ENCODE measurements around the gene SELENOF. TPM values are rescaled to one million over a fixed set of nuclear protein-coding genes. Genes with fewer than 3 reads are reported as not detected.

The SELENOF gene
- total and polyA plus RNA-seq, 2 of the 13 experiments (the other 11 are each of a cell fraction or from before 2014, with no cell fraction given): 133 to 163 TPM

- TF ChIP-seq TRAFD1 (CRISPR knock-in tag; IDR thresholded peaks at IDR 0.05; ENCODE audit: borderline replicate concordance) (no peak), NKX3-1 (CRISPR knock-in tag; IDR thresholded peaks at IDR 0.05) (0 out of 2 replicates have a peak, but pooled peaks have one; percentile 33), HNF4G (IDR thresholded peaks at IDR 0.05; ENCODE audit: borderline replicate concordance, low read depth, low read length) (0 out of 2 replicates have a peak, but pooled peaks have one; percentile 12), HNF4G (CRISPR knock-in tag; IDR thresholded peaks at IDR 0.05; ENCODE audit: borderline replicate concordance, low read depth) (no peak), DR1 (CRISPR knock-in tag; IDR thresholded peaks at IDR 0.05) (no peak), KDM5B (CRISPR knock-in tag; IDR thresholded peaks at IDR 0.05; ENCODE audit: borderline replicate concordance) (no peak), GRHL1 (CRISPR knock-in tag; conservative IDR thresholded peaks at IDR 0.05) (no peak)
Measured at GRCh38 chr1:86933562-86934377, 19.8 kb upstream of the SELENOF start (continued).

GRCh38 chr1:86933051-86933450, 19.1 kb upstream of the SELENOF start:
- POLR2A ChIA-PET: interaction anchor here (0.6 to 4.6 kb wide), 3 partner anchors 19 to 159 kb away, joined by 4 to 65 read pairs (median 12); partner anchors contain the start of genes HS2ST1 and SELENOF
- BruUV-seq (replicated peaks): no TSS peak

More at GRCh38 chr1:86933051-86933450, 19.1 kb upstream of the SELENOF start:
- no peaks in the 10 kb centered on the region for H4K20me1 ChIP-seq (ENCODE audit: insufficient read depth, low read length)
- H3K36me3 ChIP-seq (replicated peaks in 1 of 2; ENCODE audit: control insufficient read depth in 1 of 2, insufficient read depth in 2 of 2, low read length in 2 of 2): no peaks in the 10 kb centered on the region
- in situ Hi-C loops (cut with HindIII; ENCODE audit: extremely low pct_ligation_motif_present, low pct_unique_long_range_greater_than_20kb) (no loop called here), intact Hi-C loops (cut with micrococcal nuclease; ENCODE audit: unreplicated experiment) (no loop called here)
- WGBS (ENCODE audit: low lambda C conversion rate): 55% methylated on average over 3 of the region's 3 CpGs
- CTCF ChIA-PET (ENCODE audit: low intra/inter-chr PET ratio, low total read pairs): no interaction called here
- H3K79me2 ChIP-seq (ENCODE audit: insufficient read depth, low read length): peaks cover 100% of the 10 kb centered on the region
- H3K4me2 ChIP-seq (ENCODE audit: low read depth, low read length): peak overlapping the region; percentile 89
- H2AFZ ChIP-seq (ENCODE audit: low read length): peak overlapping the region; percentile 56
- DNase-seq (ENCODE audit: low spot score) (no peak), FAIRE-seq (no peak), ATAC-seq (no peak)
- peaks cover 60% of the 10 kb centered on the region for H3K4me1 ChIP-seq (ENCODE audit: insufficient read depth, low read length)
- no peaks in the 10 kb centered on the region for H3K27me3 ChIP-seq (ENCODE audit: control insufficient read depth in 1 of 2, insufficient read depth in 2 of 2, low read length in 2 of 2)
- H3K9me3 ChIP-seq (ENCODE audit: low read length): no peaks in the 10 kb centered on the region
- TF ChIP-seq ZNF354B (CRISPR knock-in tag; IDR thresholded peaks at IDR 0.05) (no peak), ZBTB34 (CRISPR knock-in tag; IDR thresholded peaks at IDR 0.05) (no peak), ZUFSP (CRISPR knock-in tag; IDR thresholded peaks at IDR 0.05; ENCODE audit: borderline replicate concordance) (no peak), YY1 (IDR thresholded peaks at IDR 0.05; ENCODE audit: insufficient read depth, insufficient replicate concordance, low read depth, low read length) (no peak), SSRP1 (CRISPR knock-in tag; IDR thresholded peaks at IDR 0.05) (no peak), ZNF143 (CRISPR knock-in tag; IDR thresholded peaks at IDR 0.05) (no peak), KDM5A (IDR thresholded peaks at IDR 0.05; ENCODE audit: borderline replicate concordance, low read length) (no peak)
- peak overlapping the region; percentile 81 for H3K27ac ChIP-seq (ENCODE audit: extremely low read length, insufficient read depth, low read length)
- H3K4me3 ChIP-seq (replicated peaks in 1 of 3; ENCODE audit: insufficient read depth in 1 of 3, low read depth in 2 of 3, low read length in 3 of 3): peak overlapping the region; percentile 53 to 73 (median 63); a peak in 4 of 6 replicates
- H3K9ac ChIP-seq (ENCODE audit: insufficient read depth, low read depth, low read length): peak overlapping the region; percentile 77; the same call in 1 of the 2 replicates
